ENCODE data around the gene NAA15. TPM values are rescaled to one million over a fixed set of nuclear protein-coding genes. Genes with fewer than 3 reads are reported as not detected.

The NAA15 gene
- total and polyA plus RNA-seq, 8 donors, result 3.2 to 22.1 (median 14.7) TPM

- TF ChIP-seq CTCF (IDR thresholded peaks at IDR 0.05), result peak; percentile 91 to 97 (median 96)
- Histone ChIP-seq H3K27me3 (no peaks in the 10 kb centered on the region), H3K36me3 (peaks cover 0 to 25% (median 3%) of the 10 kb centered on the region in 3 donors), H3K27ac (peak overlapping the region; percentile 67 to 89 (median 78)), H3K9me3 (no peaks in the 10 kb centered on the region), H3K4me3 (peak overlapping the region; percentile 73 to 81 (median 79)), H3K4me1 (peaks cover 11 to 17% (median 15%) of the 10 kb centered on the region in 3 donors)
- WGBS, 2 donors, result 0 to 1% methylated on average over 45 to 51 of the region's 51 CpGs
- DNase-seq, result peak; percentile 92 to 100 (median 97)
- ATAC-seq, result peak; percentile 96 to 99 (median 97)
- intact Hi-C loops (cut with DNase I), result loop anchor here in 1 of 3 donors (10.0 kb wide), 2 partner anchors 201 to 261 kb away; no protein-coding TSS in a partner anchor
- FAIRE-seq, result no peak
Observed at GRCh38 chr4:139295206-139295941, 5.9 kb upstream of the NAA15 start.

- 7 to 11% methylated on average over 6 of the region's 6 CpGs for WGBS, 2 donors
- Histone ChIP-seq H3K27me3 (no peaks in the 10 kb centered on the region), H3K36me3 (peaks cover 0 to 19% (median 3%) of the 10 kb centered on the region in 3 donors), H3K4me3 (peak overlapping the region in 3 of 4 donors; percentile 73 to 81 (median 77)), H3K4me1 (peaks cover 11 to 18% (median 15%) of the 10 kb centered on the region in 3 donors), H3K9me3 (no peaks in the 10 kb centered on the region), H3K27ac (peak overlapping the region in 3 of 4 donors; percentile 3 to 89 (median 84))
- ATAC-seq (no peak), DNase-seq (no peak), FAIRE-seq (no peak)
- intact Hi-C loops (cut with DNase I), result loop anchor here in 1 of 3 donors (10.0 kb wide), 2 partner anchors 201 to 261 kb away; no protein-coding TSS in a partner anchor
- TF ChIP-seq CTCF (IDR thresholded peaks at IDR 0.05), result no peak
Observed at GRCh38 chr4:139295942-139296299, 5.4 kb upstream of the NAA15 start.

GRCh38 chr4:139297001-139297410 is 4.3 kb upstream of the NAA15 start:
- Histone ChIP-seq H3K27ac (no peak overlapping the region), H3K4me3 (no peak overlapping the region), H3K36me3 (peaks cover 0 to 9% (median under 1%) of the 10 kb centered on the region in 3 donors), H3K4me1 (peaks cover 11 to 18% (median 15%) of the 10 kb centered on the region in 3 donors), H3K9me3 (no peaks in the 10 kb centered on the region), H3K27me3 (no peaks in the 10 kb centered on the region)
- no peak for FAIRE-seq
- intact Hi-C loops (cut with DNase I), result loop anchor here in 1 of 3 donors (10.0 kb wide), 2 partner anchors 202 to 262 kb away; no protein-coding TSS in a partner anchor
- 83 to 87% methylated on average over 2 of the region's 2 CpGs for WGBS, 2 donors
- no peak for ATAC-seq
- TF ChIP-seq CTCF (IDR thresholded peaks at IDR 0.05), result no peak
- DNase-seq, result no peak

DNA sequence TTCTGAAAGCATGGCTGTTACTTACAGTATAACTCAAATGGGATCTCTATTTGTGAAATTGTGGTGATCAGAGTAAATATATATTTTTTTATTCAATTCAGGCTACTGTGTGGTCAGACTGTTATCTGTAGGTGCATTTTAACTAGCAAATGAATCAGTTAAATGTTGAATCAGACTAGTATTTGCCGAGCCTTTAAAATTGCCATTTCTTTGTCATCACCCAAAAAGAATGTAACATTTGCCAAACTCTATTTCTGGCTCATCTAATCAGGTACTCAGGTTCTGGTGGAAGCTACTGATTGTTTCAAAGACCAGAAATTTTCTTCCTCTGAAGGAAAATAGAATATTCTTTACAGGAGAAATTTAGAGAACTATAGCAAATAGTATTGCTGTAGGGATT is 1.8 kb upstream of the NAA15 start:
- no peak for ATAC-seq
- no peak for FAIRE-seq
- no peaks in the 10 kb centered on the region for H3K36me3 ChIP-seq
- H3K27me3 ChIP-seq, result no peaks in the 10 kb centered on the region
- peaks cover 10 to 30% (median 23%) of the 10 kb centered on the region in 3 donors for H3K4me1 ChIP-seq
- no peaks in the 10 kb centered on the region for H3K9me3 ChIP-seq
- intact Hi-C loops (cut with DNase I), result loop anchor here in 1 of 3 donors (10.0 kb wide), 2 partner anchors 205 to 265 kb away; no protein-coding TSS in a partner anchor
- no peak for DNase-seq
- H3K27ac ChIP-seq, result no peak overlapping the region
- 19 to 23% methylated on average over 1 of the region's 1 CpG for WGBS, 2 donors
- TF ChIP-seq CTCF (IDR thresholded peaks at IDR 0.05), result no peak
- peak overlapping the region in 1 of 4 donors; percentile 99 for H3K4me3 ChIP-seq
